H1 (cell line): ENCODE measurements around the gene CXCR3. TPM values are rescaled to one million over a fixed set of nuclear protein-coding genes. Genes with fewer than 3 reads are reported as not detected.

ENCODE experiments used
- CTCF ChIA-PET: fragments of 300-600 bp; sonication (Branson Sonifier 250); formaldehyde crosslinking; loops from one replicate; lab custom pipeline; 2021; ENCODE audit not compliant: partially characterized antibody; lab: Charles Lee
- POLR2A ChIA-PET: fragments of 300-600 bp; sonication (Branson Sonifier 250); formaldehyde crosslinking; loops from one replicate; lab custom pipeline; 2021; ENCODE audit warnings: inconsistent platforms; ENCODE audit not compliant: partially characterized antibody; lab: Charles Lee
- DNase-seq, 2 experiments: peaks; one replicate each; pipeline versions ENCODE4 v3.0.0 to v3.0.0-alpha.2; 2010 to 2022; ENCODE audit warnings: low spot score in 2 of 2, low read depth in 1 of 2, mixed read lengths in 1 of 2
- FAIRE-seq: peaks from 2 replicates; lab custom pipeline; 2011; peaks lifted over from hg19 to GRCh38; lab: Jason Lieb, UNC
- H2AFZ ChIP-seq: 2 replicates; pipeline ENCODE4 v1.8.1; 2012; ENCODE audit warnings: low read length, inconsistent platforms
- H2AK5ac ChIP-seq: 2 replicates; pipeline ENCODE4 v1.6.1; 2013; ENCODE audit warnings: low read depth, low read length
- H2BK120ac ChIP-seq: replicated peaks from 2 replicates; pipeline ENCODE3; 2013; ENCODE audit warnings: low read depth, low read length, inconsistent platforms
- H2BK12ac ChIP-seq: 2 replicates; pipeline ENCODE4 v1.6.1; 2013; ENCODE audit warnings: low read depth, low read length
- H2BK15ac ChIP-seq: 2 replicates; pipeline ENCODE4 v1.6.1; 2013; ENCODE audit warnings: low read length
- H2BK20ac ChIP-seq: 2 replicates; pipeline ENCODE4 v1.6.1; 2013; ENCODE audit warnings: low read length
- H2BK5ac ChIP-seq: 2 replicates; pipeline ENCODE4 v1.6.1; 2013; ENCODE audit warnings: low read depth, low read length
- H3K14ac ChIP-seq: 2 replicates; pipeline ENCODE4 v1.6.1; 2013; ENCODE audit warnings: inconsistent platforms; ENCODE audit not compliant: insufficient read length
- H3K18ac ChIP-seq: 2 replicates; pipeline ENCODE4 v1.6.1; 2013; ENCODE audit warnings: low read length; ENCODE audit errors: extremely low read depth
- H3K23ac ChIP-seq: 2 replicates; pipeline ENCODE4 v1.6.1; 2013; ENCODE audit warnings: inconsistent platforms; ENCODE audit not compliant: insufficient read length
- H3K23me2 ChIP-seq: 2 replicates; pipeline ENCODE4 v1.6.1; 2013; ENCODE audit warnings: low read depth, low read length
- H3K27ac ChIP-seq: 2 replicates; pipeline ENCODE4 v1.6.1; 2011; ENCODE audit warnings: low read depth, low read length, inconsistent platforms
- H3K27me3 ChIP-seq, 4 experiments: replicated peaks in 1 of 4; 1 replicate in 1 of 4; 2 replicates in 3 of 4; pipeline versions ENCODE4 v1.6.1 to v1.8.1; 2011 to 2013; ENCODE audit warnings: low read length in 3 of 4, mild to moderate bottlenecking in 3 of 4, inconsistent platforms in 2 of 4, mixed read lengths in 2 of 4, moderate library complexity in 1 of 4; ENCODE audit not compliant: control insufficient read depth in 3 of 4, insufficient read depth in 3 of 4; ENCODE audit errors: extremely low read depth in 1 of 4
- H3K36me3 ChIP-seq, 4 experiments: 2 replicates each; pipeline versions ENCODE4 v1.6.1 to v1.8.1; 2011 to 2013; ENCODE audit warnings: mild to moderate bottlenecking in 4 of 4, low read length in 3 of 4, moderate library complexity in 2 of 4, control low read depth in 1 of 4, inconsistent platforms in 1 of 4; ENCODE audit not compliant: insufficient read depth in 4 of 4, control insufficient read depth in 2 of 4
- H3K4ac ChIP-seq: replicated peaks from 2 replicates; pipeline ENCODE3; 2013; ENCODE audit warnings: low read length, low read depth, mixed read lengths, inconsistent platforms; ENCODE audit not compliant: insufficient read length
- H3K4me1 ChIP-seq, 4 experiments: replicated peaks in 1 of 4; 1 replicate in 1 of 4; 2 replicates in 3 of 4; pipeline versions ENCODE4 v1.6.1 to v1.8.1; 2011 to 2013; ENCODE audit warnings: low read length in 3 of 4, inconsistent platforms in 2 of 4, mixed read lengths in 1 of 4; ENCODE audit not compliant: insufficient read depth in 4 of 4, control insufficient read depth in 3 of 4
- H3K4me2 ChIP-seq, 2 experiments: 2 replicates each; pipeline versions ENCODE4 v1.6.1 to v1.8.1; 2011 to 2013; ENCODE audit warnings: low read depth in 2 of 2, low read length in 2 of 2, control low read depth in 1 of 2, inconsistent platforms in 1 of 2, mild to moderate bottlenecking in 1 of 2; ENCODE audit not compliant: insufficient read depth in 1 of 2
- H3K4me3 ChIP-seq, 4 experiments: fragments of 200-600, 300-600 bp in 1 of 4; sonication (generic), shearing (Covaris generic), sonication (Bioruptor Twin) in 1 of 4; 2 replicates each; pipeline versions ENCODE4 v1.5.1 to v1.8.1; 2011 to 2016; ENCODE audit warnings: low read length in 4 of 4, low read depth in 3 of 4, control low read depth in 2 of 4, inconsistent platforms in 2 of 4, mild to moderate bottlenecking in 2 of 4, mixed read lengths in 1 of 4, moderate library complexity in 1 of 4; ENCODE audit not compliant: insufficient read depth in 2 of 4; ENCODE audit errors: extremely low read depth in 1 of 4
- H3K56ac ChIP-seq: replicated peaks from 2 replicates; pipeline ENCODE3; 2013; ENCODE audit warnings: low read depth, mild to moderate bottlenecking, mixed read lengths, low read length, inconsistent platforms; ENCODE audit not compliant: insufficient read length
- H3K79me1 ChIP-seq: 2 replicates; pipeline ENCODE4 v1.6.1; 2013; ENCODE audit warnings: low read depth, low read length, control low read depth
- H3K79me2 ChIP-seq, 2 experiments: 2 replicates each; pipeline versions ENCODE4 v1.6.1 to v1.8.1; 2012 to 2013; ENCODE audit warnings: low read length in 2 of 2, mild to moderate bottlenecking in 2 of 2, inconsistent platforms in 1 of 2; ENCODE audit not compliant: insufficient read depth in 2 of 2, control insufficient read depth in 1 of 2
- H3K9ac ChIP-seq, 4 experiments: replicated peaks in 1 of 4; 1 replicate in 1 of 4; 2 replicates in 3 of 4; pipeline versions ENCODE4 v1.6.1 to v1.8.1; 2011 to 2013; ENCODE audit warnings: low read depth in 3 of 4, low read length in 3 of 4, control low read depth in 2 of 4, mild to moderate bottlenecking in 2 of 4, moderate library complexity in 2 of 4, inconsistent platforms in 1 of 4; ENCODE audit errors: extremely low read depth in 1 of 4
- H3K9me3 ChIP-seq, 2 experiments: 2 replicates each; pipeline versions ENCODE4 v1.6.1 to v1.8.1; 2012 to 2013; ENCODE audit warnings: mild to moderate bottlenecking in 2 of 2, moderate library complexity in 2 of 2, control low read depth in 1 of 2, inconsistent platforms in 1 of 2, low read depth in 1 of 2, low read length in 1 of 2, mixed read lengths in 1 of 2; ENCODE audit not compliant: insufficient read depth in 2 of 2
- H4K20me1 ChIP-seq, 2 experiments: replicated peaks in 1 of 2; 2 replicates each; pipeline versions ENCODE3 to v1.8.1; 2011 to 2013; ENCODE audit warnings: inconsistent platforms in 2 of 2, low read length in 2 of 2, mild to moderate bottlenecking in 1 of 2; ENCODE audit not compliant: insufficient read depth in 2 of 2, control insufficient read depth in 1 of 2
- H4K5ac ChIP-seq: 2 replicates; pipeline ENCODE4 v1.6.1; 2013; ENCODE audit warnings: low read length, low read depth, mixed read lengths, inconsistent platforms; ENCODE audit not compliant: insufficient read length
- H4K8ac ChIP-seq: 2 replicates; pipeline ENCODE4 v1.8.0; 2013; ENCODE audit warnings: mild to moderate bottlenecking, moderate library complexity, low read length, inconsistent platforms; ENCODE audit not compliant: insufficient read depth; ENCODE audit errors: extremely low read depth
- H4K91ac ChIP-seq: replicated peaks from 2 replicates; pipeline ENCODE3; 2013; ENCODE audit warnings: low read length, mixed read lengths, inconsistent platforms; ENCODE audit not compliant: insufficient read length
- CEBPB ChIP-seq: IDR thresholded peaks from 2 replicates; pipeline ENCODE4 v1.6.1; 2012; ENCODE audit warnings: low read depth, low read length
- CHD2 ChIP-seq: IDR thresholded peaks from 2 replicates; pipeline ENCODE4 v1.6.1; 2012; ENCODE audit warnings: low read length, improper control_type of control experiment
- CREB1 ChIP-seq: IDR thresholded peaks from 2 replicates; pipeline ENCODE4 v1.6.1; 2012; ENCODE audit warnings: inconsistent platforms
- CTCF ChIP-seq, 3 experiments: IDR thresholded peaks; 1 replicate in 2 of 3; 2 replicates in 1 of 3; pipeline versions ENCODE4 v1.5.1 to v1.6.1; 2011; ENCODE audit warnings: low read length in 3 of 3, mild to moderate bottlenecking in 3 of 3, inconsistent platforms in 2 of 3, low read depth in 1 of 3, moderate library complexity in 1 of 3; ENCODE audit not compliant: insufficient read depth in 1 of 3; ENCODE audit errors: control extremely low read depth in 1 of 3
- EP300 ChIP-seq, 2 experiments: IDR thresholded peaks; 1 replicate in 1 of 2; 2 replicates in 1 of 2; pipeline ENCODE4 v1.6.1; 2011 to 2012; ENCODE audit warnings: low read depth in 2 of 2, low read length in 2 of 2, mild to moderate bottlenecking in 2 of 2, borderline replicate concordance in 1 of 2, inconsistent platforms in 1 of 2, moderate library complexity in 1 of 2
- GTF2F1 ChIP-seq: IDR thresholded peaks from 2 replicates; pipeline ENCODE4 v1.6.1; 2012; ENCODE audit warnings: low read depth, low read length, improper control_type of control experiment, borderline replicate concordance
- HDAC6 ChIP-seq: IDR thresholded peaks from one replicate; pipeline ENCODE4 v1.7.1; 2012; ENCODE audit warnings: low read depth, mild to moderate bottlenecking, inconsistent platforms, low read length, moderate library complexity
- JUND ChIP-seq: IDR thresholded peaks from 2 replicates; pipeline ENCODE4 v1.6.1; 2011; ENCODE audit warnings: mild to moderate bottlenecking, improper control_type of control experiment, low read length
- NRF1 ChIP-seq: IDR thresholded peaks from 2 replicates; pipeline ENCODE4 v1.6.1; 2011; ENCODE audit warnings: mild to moderate bottlenecking, low read depth, low read length, improper control_type of control experiment
- PHF8 ChIP-seq: fragments of 200-600 bp; sonication (generic); conservative IDR thresholded peaks from 2 replicates; pipeline ENCODE4 v1.7.1; 2012; ENCODE audit warnings: low read depth, mild to moderate bottlenecking, inconsistent platforms, low read length, moderate library complexity
- SAP30 ChIP-seq: fragments of 300-600 bp; sonication (generic); IDR thresholded peaks from 2 replicates; pipeline ENCODE4 v1.7.1; 2012; ENCODE audit warnings: low read length, moderate library complexity, mild to moderate bottlenecking, inconsistent platforms; ENCODE audit not compliant: insufficient read depth, insufficient replicate concordance
- SP4 ChIP-seq: IDR thresholded peaks from 2 replicates; pipeline ENCODE4 v1.6.1; 2012; ENCODE audit warnings: low read length, inconsistent platforms
- TEAD4 ChIP-seq: IDR thresholded peaks from 2 replicates; pipeline ENCODE4 v1.6.1; 2012; ENCODE audit warnings: low read depth, low read length, inconsistent platforms, mixed read lengths
- WGBS, 2 experiments: shearing (Covaris generic) in 1 of 2; methylation state at CpG; one replicate each; pipeline versions ENCODE4 v1.1.6 to v1.1.7; 2013 to 2015; ENCODE audit warnings: low lambda C conversion rate in 2 of 2, mixed read lengths in 2 of 2, inconsistent platforms in 1 of 2, low coverage in 1 of 2, missing lambda C conversion rate in 1 of 2; ENCODE audit not compliant: insufficient replicate concordance in 2 of 2, insufficient coverage in 1 of 2, insufficient read length in 1 of 2; ENCODE audit errors: extremely low coverage in 1 of 2, missing lambda C conversion rate in 1 of 2; 5-methylcytosine and 5-hydroxymethylcytosine counted together
- polyA plus RNA-seq, 7 experiments: library from polyadenylated mRNA; depleted of rRNA in 3 of 7; stranded (reverse) in 5 of 7; unstranded in 2 of 7; fragments of >200 nt in 5 of 7; fragments of 200-250 nt in 2 of 7; gene quantifications; 1 replicate in 5 of 7; 2 replicates in 1 of 7; 4 replicates in 1 of 7; pipeline versions ENCODE4 v1.2.1 to v1.2.3, GENCODE V29; 2011 to 2013; ENCODE audit warnings: missing spikeins in 2 of 7, mixed read lengths in 2 of 7
- total RNA-seq: library from RNA; stranded (reverse); fragmentation: NEBNext Ultra II Directional; extraction: Animal tissue kit (Norgen Biotek cat#: 25700); gene quantifications from 2 replicates; pipeline ENCODE4 v1.2.1, GENCODE V29; 2021

CXCR3 gene
- total and polyA plus RNA-seq, 2 of the 8 experiments (the other 6 are each of a cell fraction or from before 2014, with no cell fraction given): not detected

GRCh38 chrX:71619193-71619592, 882 bp upstream of the CXCR3 start:
- no peak overlapping the region for H3K4ac ChIP-seq
- DNase-seq (no peak), FAIRE-seq (no peak)
- no peaks in the 10 kb centered on the region for H3K27me3 ChIP-seq
- WGBS, 2 experiments: 90% methylated on average over 8 of the region's 8 CpGs; no CpG with 5 or more reads in 1 of the 2 experiments
- no peak overlapping the region for H4K91ac ChIP-seq
- POLR2A ChIA-PET: no interaction called here
- H3K9me3 ChIP-seq: no peaks in the 10 kb centered on the region
- H3K18ac ChIP-seq: no peak overlapping the region
- H2BK5ac ChIP-seq: no peak overlapping the region
- CTCF ChIA-PET: interaction anchor here (0.7 to 1.4 kb wide), 2 partner anchors 32 to 45 kb away, joined by 3 to 4 read pairs; no protein-coding TSS in a partner anchor
- no peak overlapping the region for H3K9ac ChIP-seq
- H3K27ac ChIP-seq: no peak overlapping the region
- H2BK120ac ChIP-seq: no peak overlapping the region
- H3K4me2 ChIP-seq: no peak overlapping the region
- H2BK12ac ChIP-seq: no peak overlapping the region
- H3K4me3 ChIP-seq: no peak overlapping the region
- no peak overlapping the region for H2BK20ac ChIP-seq
- no peak overlapping the region for H2AK5ac ChIP-seq
- H4K5ac ChIP-seq: no peak overlapping the region
- H2AFZ ChIP-seq: no peak overlapping the region
- H3K4me1 ChIP-seq: peaks cover 0 to 5% (median 0%) of the 10 kb centered on the region in 4 experiments; a peak in 1 of 7 replicates
- no peak overlapping the region for H3K56ac ChIP-seq
- H3K79me1 ChIP-seq: no peaks in the 10 kb centered on the region
- no peak overlapping the region for H3K23ac ChIP-seq
- H2BK15ac ChIP-seq: no peak overlapping the region
- no peaks in the 10 kb centered on the region for H4K20me1 ChIP-seq
- no peaks in the 10 kb centered on the region for H3K23me2 ChIP-seq
- H4K8ac ChIP-seq: no peak overlapping the region
- H3K36me3 ChIP-seq: no peaks in the 10 kb centered on the region
- H3K79me2 ChIP-seq: no peaks in the 10 kb centered on the region
- H3K14ac ChIP-seq: no peak overlapping the region
- TF ChIP-seq CEBPB: no peak
- no peak for TF ChIP-seq GTF2F1
- TF ChIP-seq PHF8: no peak
- no peak for TF ChIP-seq CHD2
- no peak for TF ChIP-seq SAP30
- no peak for TF ChIP-seq NRF1
- TF ChIP-seq EP300 (IDR thresholded peaks at IDR 0.05; ENCODE audit: borderline replicate concordance in 1 of 2, low read depth in 2 of 2, low read length in 2 of 2): no peak
- no peak for TF ChIP-seq CREB1
- no peak for TF ChIP-seq SP4
- TF ChIP-seq CTCF (IDR thresholded peaks at IDR 0.05; ENCODE audit: control extremely low read depth in 1 of 3, insufficient read depth in 1 of 3, low read depth in 1 of 3, low read length in 3 of 3): no peak
- no peak for TF ChIP-seq JUND
- no peak for TF ChIP-seq HDAC6
- TF ChIP-seq TEAD4: no peak
